ENCODE data around the gene BRWD1. TPM values are rescaled to one million over a fixed set of nuclear protein-coding genes. Genes with fewer than 3 reads are reported as not detected.

Gene BRWD1
- polyA plus RNA-seq, 1 donor from 2014 or later: 246 TPM

DNA sequence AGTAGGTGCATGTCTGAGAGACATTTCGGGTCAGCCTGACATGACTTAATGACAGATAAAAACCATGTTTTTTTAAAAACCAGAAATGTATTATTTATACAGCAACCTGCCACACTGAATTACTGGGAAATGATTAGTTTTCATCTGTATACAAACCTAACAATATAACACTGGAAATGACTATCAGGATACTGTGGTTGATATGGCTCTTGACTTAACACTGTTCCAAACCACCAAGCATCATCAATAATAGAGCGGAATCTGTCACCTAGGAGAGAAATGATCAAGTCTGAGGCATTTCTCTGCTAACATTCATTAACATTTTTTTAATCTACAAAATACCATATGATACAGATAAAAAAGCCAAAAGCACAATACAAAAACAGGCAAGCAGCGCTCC, 88.5 kb downstream of the BRWD1 start:
- H3K27me3 ChIP-seq (ENCODE audit: insufficient read depth, low read depth, low read length): no peaks in the 10 kb centered on the region
- no peaks in the 10 kb centered on the region for H3F3A ChIP-seq (ENCODE audit: insufficient read depth, low read length, poor library complexity, severe bottlenecking)
- no peaks in the 10 kb centered on the region for H4K20me1 ChIP-seq (ENCODE audit: insufficient read depth)
- no peak overlapping the region for H3K4me2 ChIP-seq (ENCODE audit: low read length)
- no peaks in the 10 kb centered on the region for H3K9me2 ChIP-seq (ENCODE audit: insufficient read depth, low read length)
- H3K36me3 ChIP-seq (ENCODE audit: insufficient read depth, low read length): no peaks in the 10 kb centered on the region
- no peaks in the 10 kb centered on the region for H3K9me3 ChIP-seq (ENCODE audit: low read length)
- no peaks in the 10 kb centered on the region for H3K79me2 ChIP-seq (replicated peaks; ENCODE audit: insufficient read depth, low read length)
- H3K4me3 ChIP-seq (ENCODE audit: low read length): no peak overlapping the region
- no peak overlapping the region for H3K27ac ChIP-seq (ENCODE audit: low read length)
- no peak overlapping the region for H3K9ac ChIP-seq (ENCODE audit: low read length)
- TF ChIP-seq MXI1 (conservative IDR thresholded peaks at IDR 0.05; ENCODE audit: poor library complexity, severe bottlenecking) (no peak), EP300 (conservative IDR thresholded peaks at IDR 0.05; ENCODE audit: poor library complexity, severe bottlenecking) (no peak), RAD21 (conservative IDR thresholded peaks at IDR 0.05) (no peak), SMC3 (conservative IDR thresholded peaks at IDR 0.05; ENCODE audit: poor library complexity) (no peak)
- TF ChIP-seq, protein P1, sequence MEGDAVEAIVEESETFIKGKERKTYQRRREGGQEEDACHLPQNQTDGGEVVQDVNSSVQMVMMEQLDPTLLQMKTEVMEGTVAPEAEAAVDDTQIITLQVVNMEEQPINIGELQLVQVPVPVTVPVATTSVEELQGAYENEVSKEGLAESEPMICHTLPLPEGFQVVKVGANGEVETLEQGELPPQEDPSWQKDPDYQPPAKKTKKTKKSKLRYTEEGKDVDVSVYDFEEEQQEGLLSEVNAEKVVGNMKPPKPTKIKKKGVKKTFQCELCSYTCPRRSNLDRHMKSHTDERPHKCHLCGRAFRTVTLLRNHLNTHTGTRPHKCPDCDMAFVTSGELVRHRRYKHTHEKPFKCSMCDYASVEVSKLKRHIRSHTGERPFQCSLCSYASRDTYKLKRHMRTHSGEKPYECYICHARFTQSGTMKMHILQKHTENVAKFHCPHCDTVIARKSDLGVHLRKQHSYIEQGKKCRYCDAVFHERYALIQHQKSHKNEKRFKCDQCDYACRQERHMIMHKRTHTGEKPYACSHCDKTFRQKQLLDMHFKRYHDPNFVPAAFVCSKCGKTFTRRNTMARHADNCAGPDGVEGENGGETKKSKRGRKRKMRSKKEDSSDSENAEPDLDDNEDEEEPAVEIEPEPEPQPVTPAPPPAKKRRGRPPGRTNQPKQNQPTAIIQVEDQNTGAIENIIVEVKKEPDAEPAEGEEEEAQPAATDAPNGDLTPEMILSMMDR (IDR thresholded peaks at IDR 0.05; ENCODE audit: poor library complexity, severe bottlenecking): no peak
- no peak overlapping the region for H2AFZ ChIP-seq (ENCODE audit: low read depth, low read length)

DNA sequence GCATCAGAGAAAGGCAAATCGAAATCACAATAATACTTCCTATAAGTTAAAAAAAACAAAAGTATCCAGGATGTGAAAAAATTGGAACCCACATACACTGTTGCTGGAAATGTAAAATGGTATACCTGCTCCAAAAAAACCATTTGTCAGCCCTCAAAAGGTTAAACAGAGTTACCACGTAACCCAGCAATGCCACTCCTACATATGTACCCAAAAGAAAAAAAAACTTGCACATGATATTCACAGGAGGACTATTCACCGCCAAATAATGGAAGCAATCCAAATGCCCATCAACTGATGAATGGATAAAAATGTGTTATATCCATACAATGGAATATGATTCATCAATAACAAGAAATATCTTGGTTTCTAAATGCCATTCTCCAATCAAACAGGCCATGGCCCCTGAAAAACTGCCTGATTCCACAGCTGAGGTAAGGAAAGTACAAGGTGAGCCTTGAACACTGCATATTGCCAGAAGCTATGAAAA, 91.4 kb downstream of the BRWD1 start:
- no peaks in the 10 kb centered on the region for H4K20me1 ChIP-seq (ENCODE audit: insufficient read depth)
- no peak for TF ChIP-seq MXI1 (conservative IDR thresholded peaks at IDR 0.05; ENCODE audit: poor library complexity, severe bottlenecking)
- no peak for TF ChIP-seq POLR2AphosphoS5 (IDR thresholded peaks at IDR 0.05)
- no peak for TF ChIP-seq EZH2 (IDR thresholded peaks at IDR 0.05; ENCODE audit: borderline replicate concordance, insufficient read depth, low read length, poor library complexity, severe bottlenecking)
- TF ChIP-seq, protein P1 (IDR thresholded peaks at IDR 0.05; ENCODE audit: poor library complexity, severe bottlenecking): no peak
- no peak for TF ChIP-seq RAD21 (conservative IDR thresholded peaks at IDR 0.05)
- TF ChIP-seq, protein P2, sequence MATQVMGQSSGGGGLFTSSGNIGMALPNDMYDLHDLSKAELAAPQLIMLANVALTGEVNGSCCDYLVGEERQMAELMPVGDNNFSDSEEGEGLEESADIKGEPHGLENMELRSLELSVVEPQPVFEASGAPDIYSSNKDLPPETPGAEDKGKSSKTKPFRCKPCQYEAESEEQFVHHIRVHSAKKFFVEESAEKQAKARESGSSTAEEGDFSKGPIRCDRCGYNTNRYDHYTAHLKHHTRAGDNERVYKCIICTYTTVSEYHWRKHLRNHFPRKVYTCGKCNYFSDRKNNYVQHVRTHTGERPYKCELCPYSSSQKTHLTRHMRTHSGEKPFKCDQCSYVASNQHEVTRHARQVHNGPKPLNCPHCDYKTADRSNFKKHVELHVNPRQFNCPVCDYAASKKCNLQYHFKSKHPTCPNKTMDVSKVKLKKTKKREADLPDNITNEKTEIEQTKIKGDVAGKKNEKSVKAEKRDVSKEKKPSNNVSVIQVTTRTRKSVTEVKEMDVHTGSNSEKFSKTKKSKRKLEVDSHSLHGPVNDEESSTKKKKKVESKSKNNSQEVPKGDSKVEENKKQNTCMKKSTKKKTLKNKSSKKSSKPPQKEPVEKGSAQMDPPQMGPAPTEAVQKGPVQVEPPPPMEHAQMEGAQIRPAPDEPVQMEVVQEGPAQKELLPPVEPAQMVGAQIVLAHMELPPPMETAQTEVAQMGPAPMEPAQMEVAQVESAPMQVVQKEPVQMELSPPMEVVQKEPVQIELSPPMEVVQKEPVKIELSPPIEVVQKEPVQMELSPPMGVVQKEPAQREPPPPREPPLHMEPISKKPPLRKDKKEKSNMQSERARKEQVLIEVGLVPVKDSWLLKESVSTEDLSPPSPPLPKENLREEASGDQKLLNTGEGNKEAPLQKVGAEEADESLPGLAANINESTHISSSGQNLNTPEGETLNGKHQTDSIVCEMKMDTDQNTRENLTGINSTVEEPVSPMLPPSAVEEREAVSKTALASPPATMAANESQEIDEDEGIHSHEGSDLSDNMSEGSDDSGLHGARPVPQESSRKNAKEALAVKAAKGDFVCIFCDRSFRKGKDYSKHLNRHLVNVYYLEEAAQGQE (IDR thresholded peaks at IDR 0.05; ENCODE audit: borderline replicate concordance): no peak
- TF ChIP-seq TAF1 (IDR thresholded peaks at IDR 0.05; ENCODE audit: low read depth): no peak
- TF ChIP-seq SMC3 (conservative IDR thresholded peaks at IDR 0.05; ENCODE audit: poor library complexity): no peak
- TF ChIP-seq EP300 (conservative IDR thresholded peaks at IDR 0.05; ENCODE audit: poor library complexity, severe bottlenecking): no peak
- H3K4me2 ChIP-seq (ENCODE audit: low read length): no peak overlapping the region
- H3K4me3 ChIP-seq (ENCODE audit: low read length): no peak overlapping the region
- H3K79me2 ChIP-seq (replicated peaks; ENCODE audit: insufficient read depth, low read length): no peaks in the 10 kb centered on the region
- no peaks in the 10 kb centered on the region for H3F3A ChIP-seq (ENCODE audit: insufficient read depth, low read length, poor library complexity, severe bottlenecking)
- no peaks in the 10 kb centered on the region for H3K9me3 ChIP-seq (ENCODE audit: low read length)
- no peaks in the 10 kb centered on the region for H3K9me2 ChIP-seq (ENCODE audit: insufficient read depth, low read length)
- no peak overlapping the region for H2AFZ ChIP-seq (ENCODE audit: low read depth, low read length)
- no peak overlapping the region for H3K9ac ChIP-seq (ENCODE audit: low read length)
- H3K27me3 ChIP-seq (ENCODE audit: insufficient read depth, low read depth, low read length): no peaks in the 10 kb centered on the region
- H3K36me3 ChIP-seq (ENCODE audit: insufficient read depth, low read length): no peaks in the 10 kb centered on the region
- H3K27ac ChIP-seq (ENCODE audit: low read length): no peak overlapping the region

All from neural cell (in vitro differentiated cells).